CD4-positive, alpha-beta T cell treated with Interferon alpha-2 for 1 hour (primary cell): ENCODE results near the gene SLC49A3.

Source experiments
- DNase-seq, 2 donors: peaks; one replicate each; pipeline ENCODE4 v3.0.0-alpha.2; 2020 to 2022

The SLC49A3 gene

DNA sequence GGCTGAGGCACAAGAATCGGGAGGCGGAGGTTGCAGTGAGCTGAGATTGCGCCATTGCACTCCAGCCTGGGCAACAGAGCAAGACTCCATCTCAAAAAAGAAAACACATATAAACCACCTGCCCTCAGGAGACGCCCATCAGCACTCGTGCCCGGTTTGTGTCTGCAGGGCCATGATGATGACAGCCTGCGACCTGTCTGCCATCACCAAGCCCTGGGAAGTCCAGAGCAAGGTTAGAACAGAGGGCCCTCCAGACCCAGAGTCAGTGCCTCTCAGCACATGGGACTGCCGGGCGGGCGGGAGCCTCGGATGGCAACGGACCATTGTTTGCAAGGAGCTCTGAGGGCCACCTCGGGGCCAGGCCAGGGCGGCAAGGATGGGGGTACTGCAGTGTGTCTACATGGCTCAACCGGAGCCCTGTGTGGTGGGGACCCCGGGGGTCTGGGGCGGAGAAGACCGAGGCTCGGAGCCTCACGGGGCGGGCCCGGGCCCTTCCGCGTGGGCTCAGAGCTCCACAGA lies 24.2 kb downstream of the SLC49A3 start:
- DNase-seq = no peak

DNA sequence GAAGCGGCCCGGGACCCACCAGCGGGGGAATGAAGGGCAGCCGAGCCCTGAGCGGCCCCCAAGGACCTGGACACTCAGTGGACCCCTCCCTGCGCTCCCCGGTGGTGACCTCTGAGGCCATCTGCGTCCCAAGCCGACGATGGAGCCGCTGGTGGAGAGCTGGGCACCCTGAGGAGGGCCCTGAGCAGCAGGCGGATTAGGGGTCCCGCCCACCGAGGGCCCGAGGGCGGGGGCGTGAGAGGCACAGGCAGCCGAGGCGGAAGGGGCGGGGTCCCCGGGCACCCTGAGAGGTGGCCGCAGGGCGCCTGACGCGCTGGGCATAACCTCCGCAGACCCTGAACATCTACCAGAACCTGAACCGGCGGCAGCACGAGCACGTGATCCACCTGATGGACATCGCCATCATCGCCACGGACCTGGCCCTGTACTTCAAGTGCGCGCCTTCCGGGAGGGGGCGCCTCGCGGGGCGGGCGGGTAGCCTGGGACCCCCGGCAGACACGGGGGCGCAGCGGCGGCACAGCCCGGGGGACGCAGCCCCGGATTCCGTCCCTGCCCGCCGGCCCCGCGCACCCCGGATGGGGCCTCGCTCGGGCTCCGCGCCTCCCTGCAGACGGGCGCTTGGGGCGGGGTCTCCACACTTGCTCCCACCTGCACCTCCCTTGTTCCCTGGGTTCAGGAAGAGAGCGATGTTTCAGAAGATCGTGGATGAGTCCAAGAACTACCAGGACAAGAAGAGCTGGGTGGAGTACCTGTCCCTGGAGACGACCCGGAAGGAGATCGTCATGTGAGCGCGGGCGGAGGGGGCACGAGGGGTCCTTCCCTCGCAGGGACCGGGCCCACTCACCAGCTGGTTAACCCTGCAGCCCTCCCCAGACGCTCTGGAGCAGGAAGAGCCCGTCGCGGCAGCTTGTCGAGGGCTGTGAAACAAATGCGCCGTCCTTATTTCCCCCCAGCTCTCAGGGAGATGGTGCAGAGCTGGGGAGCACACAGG lies 25.2 kb downstream of the SLC49A3 start:
- peak; percentile 74 to 80 for DNase-seq

DNA sequence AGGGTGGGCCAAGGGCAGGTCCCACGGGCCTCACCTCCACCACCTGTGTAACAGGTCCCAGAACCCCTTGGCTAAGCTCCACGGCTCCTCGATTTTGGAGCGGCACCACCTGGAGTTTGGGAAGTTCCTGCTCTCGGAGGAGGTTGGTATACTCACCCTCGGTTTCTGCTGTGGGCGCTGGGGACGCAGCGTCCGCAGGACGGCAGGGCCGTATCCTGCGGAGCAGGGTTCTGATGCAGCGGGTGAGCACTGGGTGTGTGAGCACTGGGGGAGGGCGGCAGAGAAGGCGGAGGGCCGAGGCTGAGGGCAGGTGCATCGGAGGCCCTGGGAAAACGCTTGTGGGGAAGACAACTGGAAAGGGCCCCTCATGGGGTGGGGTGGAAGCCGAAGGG lies 25.9 kb downstream of the SLC49A3 start:
- DNase-seq = no peak

DNA sequence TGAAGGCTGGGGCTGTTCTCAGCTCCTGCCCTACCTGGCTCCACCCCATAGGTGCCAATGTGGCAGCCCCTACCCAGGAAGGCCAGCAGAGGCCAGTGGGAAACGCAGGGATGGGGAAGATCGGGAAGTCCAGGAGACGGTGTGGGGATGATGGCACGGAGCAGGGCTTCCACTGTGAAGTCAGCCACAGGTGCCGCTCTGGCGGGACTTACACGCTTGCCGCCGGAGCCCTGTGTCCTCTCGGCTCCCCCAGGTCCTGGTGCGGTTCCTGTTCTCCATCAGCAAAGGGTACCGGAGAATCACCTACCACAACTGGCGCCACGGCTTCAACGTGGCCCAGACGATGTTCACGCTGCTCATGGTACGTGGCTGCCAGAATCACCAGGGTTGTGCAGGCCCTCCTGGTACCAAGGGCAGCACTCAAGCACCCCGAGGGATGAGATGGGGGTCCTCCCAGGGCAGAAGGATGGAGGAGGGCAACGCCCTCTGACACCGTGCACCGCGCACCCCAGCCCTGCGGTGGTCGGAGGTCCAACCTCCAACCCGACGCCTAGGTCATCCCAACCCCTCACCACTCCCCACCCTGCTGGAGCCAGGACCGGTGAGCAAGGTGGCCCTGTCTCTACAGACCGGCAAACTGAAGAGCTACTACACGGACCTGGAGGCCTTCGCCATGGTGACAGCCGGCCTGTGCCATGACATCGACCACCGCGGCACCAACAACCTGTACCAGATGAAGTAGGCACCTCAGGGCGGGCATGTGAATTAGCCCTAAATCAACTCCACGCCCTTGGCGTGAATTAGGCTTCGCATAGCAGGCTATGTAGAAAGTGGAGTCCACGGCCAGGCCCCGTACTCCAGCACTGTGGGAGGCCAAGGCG lies 26.8 kb downstream of the SLC49A3 start:
- no peak for DNase-seq

DNA sequence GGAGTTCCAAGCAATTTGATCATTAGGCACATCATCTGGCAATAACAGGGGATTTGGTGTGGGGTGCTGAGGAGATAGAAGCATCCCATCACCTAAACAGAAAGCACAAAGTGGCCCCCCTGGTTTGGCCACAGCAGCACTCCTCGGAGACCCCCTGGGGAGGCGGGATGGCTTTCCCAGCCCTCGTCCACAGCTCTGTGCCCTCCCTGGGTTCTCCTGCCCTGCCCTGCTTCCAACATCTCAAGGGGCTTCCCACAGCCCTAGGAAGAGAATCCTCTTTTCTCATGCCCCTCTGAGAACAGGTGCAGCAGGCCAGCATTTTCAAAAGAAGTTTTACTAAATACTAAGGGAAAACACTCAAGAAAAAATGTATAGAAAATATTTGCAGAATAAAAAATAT lies 27.7 kb downstream of the SLC49A3 start:
- DNase-seq = no peak

DNA sequence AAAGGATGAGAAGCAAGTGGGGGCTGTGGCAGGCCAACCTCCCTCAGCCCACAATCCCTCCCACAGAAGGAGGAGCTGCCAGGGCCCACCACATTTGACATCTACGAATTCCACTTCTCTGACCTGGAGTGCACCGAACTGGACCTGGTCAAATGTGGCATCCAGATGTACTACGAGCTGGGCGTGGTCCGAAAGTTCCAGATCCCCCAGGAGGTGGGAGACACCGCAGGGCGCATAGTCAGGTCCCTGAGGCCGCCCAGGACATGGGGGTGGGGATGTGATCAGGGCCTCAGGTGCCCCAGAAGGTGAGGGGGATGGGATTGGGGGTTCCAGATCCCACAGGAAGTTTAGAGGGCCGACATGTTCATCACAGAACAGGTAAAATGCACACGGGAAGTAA lies 28.6 kb downstream of the SLC49A3 start:
- no peak for DNase-seq

DNA sequence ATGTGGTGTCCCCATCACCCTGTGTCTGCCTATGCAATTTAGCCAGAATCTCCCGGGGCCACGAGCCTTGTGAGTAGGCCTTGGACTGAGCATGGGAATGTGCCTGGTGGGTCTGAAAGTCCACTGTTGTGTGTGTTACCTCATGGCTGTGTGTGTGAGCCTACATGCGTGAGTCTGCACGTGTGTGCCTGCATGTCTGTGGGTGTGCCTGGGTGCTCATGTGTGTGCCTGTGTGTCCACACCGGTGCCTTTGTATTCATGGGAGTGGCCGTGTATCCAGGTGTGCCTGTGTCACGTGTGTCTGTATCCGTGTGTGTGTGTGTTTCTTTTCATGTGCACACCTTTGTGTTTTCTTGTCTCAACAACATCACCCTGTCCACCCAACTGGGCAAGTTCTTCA lies 29.1 kb downstream of the SLC49A3 start:
- DNase-seq = no peak

DNA sequence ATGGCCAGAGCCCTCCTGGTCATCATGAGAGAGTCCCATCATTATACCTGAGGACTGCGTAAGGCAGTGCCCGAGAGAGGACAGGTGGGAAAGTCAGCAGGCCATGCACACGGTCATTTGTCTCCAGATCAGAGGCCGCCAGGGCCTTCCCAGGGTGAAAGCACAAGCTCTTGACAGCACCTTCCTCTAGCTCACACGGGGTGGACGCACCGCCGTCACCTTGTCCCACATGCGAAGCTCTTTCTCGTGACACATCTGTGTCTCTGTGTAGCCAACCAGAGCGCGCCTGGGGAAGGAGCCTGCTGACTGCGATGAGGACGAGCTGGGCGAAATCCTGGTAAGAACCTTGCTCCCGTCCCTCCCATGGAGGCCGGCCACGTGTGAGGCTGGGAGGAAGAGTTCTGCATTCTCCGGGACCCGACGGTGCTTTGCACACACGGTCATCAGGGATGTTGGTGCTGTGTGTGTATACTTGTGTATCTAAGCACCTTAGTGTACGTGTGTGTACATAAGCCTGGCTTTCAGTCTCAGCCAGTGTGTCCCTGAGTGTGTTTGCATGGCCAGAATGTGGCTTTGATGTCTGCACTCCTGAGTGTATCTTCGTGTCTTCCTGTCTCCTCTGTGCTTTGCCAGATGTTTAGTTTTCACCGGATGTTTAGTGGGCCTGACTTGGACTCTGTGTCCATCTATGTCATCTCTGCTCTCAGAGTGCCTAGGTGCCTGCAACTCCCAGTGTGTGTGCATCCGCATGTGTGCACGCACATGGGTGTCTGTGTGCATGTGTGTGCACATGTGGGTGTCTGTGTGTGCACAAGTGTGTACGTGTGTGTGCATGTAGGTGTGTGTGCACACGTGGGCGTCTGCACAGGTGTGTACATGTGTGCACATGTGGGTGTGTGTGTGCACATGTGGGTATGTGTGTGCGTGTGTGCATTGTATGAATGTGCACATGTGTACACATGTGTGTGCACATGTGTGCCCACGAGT lies 30.0 kb downstream of the SLC49A3 start:
- DNase-seq = no peak

DNA sequence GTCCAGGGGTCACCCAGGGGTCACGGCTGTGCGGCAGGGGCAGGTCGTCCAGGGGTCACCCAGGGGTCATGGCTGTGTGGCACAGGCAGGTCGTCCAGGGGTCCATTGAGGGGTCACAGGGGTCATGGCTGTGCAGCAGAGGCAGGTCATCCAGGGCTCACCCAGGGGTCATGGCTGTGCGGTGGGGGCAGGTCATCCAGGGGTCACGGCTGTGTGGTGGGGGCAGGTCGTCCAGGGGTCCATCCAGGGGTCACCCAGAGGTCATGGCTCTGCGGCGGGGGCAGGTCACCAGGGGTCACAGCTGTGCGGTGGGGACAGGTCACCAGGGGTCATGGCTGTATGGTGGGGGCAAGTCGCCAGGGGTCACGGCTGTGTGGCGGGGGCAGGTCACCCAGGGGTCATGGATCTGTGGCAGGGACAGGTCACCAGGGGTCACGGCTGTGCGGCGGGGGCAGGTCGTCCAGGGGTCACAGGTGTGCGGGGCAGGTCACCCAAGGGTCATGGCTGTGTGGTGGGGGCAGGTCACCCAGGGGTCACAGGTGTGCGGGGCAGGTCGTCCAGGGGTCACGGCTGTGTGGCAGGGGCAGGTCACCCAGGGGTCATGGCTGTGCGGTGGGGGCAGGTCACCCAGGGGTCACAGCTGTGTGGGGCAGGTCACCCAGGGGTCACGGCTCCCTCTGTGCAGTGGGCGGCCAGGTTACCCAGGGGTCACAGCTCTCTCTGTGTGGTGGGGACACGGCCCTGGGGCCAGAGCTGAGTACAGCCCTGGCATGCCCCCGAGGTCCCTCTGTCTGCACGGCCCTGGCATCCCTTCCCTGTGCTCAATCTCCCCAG lies 30.9 kb downstream of the SLC49A3 start:
- DNase-seq = no peak

DNA sequence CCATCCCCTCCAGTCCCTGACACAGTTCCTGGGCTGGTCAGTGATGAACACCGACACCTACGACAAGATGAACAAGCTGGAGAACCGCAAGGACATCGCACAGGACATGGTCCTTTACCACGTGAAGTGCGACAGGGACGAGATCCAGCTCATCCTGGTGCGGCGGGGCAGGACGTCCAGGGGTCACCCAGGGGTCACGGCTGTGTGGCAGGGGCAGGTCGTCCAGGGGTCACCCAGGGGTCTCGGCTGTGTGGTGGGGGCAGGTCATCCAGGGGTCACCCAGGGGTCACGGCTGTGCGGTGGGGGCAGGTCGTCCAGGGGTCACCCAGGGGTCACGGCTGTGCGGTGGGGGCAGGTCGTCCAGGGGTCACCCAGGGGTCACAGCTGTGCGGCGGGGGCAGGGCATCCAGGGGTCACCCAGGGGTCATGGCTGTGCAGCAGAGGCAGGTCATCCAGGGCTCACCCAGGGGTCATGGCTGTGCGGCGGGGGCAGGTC lies 31.6 kb downstream of the SLC49A3 start:
- DNase-seq = no peak

DNA sequence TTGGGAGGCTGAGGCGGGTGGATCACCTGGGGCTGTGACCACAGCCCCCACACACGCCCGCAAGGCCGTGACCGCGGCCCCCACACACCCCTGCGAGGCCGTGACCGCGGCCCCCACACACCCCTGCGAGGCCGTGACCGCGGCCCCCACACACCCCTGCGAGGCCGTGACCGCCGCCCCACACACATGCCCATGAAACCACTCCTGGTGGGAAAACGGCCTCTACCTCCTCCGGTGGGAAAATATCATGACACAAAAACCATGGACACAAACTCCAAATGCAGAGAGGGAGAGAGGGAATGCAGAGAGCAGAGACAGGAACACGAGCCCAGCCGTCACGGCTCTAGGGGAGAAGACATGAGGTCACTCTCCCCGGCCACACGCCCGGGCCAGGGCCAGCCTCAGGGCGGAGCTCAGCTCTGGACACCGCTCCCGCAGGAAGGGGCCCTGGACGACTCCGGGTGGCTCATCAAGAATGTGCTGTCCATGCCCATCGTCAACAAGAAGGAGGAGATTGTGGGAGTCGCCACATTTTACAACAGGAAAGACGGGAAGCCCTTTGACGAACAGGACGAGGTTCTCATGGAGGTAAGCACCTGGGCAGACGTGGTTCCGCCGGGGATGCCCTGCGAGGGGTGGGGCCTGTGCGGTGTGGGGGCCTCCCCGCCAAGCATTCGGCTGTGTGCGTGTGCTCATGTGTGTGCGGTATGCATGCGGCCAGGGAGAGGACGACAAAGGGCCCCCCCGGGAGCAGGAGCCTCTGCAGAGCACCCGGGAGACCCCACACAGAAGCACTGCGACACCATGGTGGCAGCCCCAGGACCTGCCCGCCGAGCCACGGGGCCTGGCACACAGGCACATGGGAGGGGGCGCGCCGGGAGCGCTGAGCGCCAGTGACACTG lies 32.3 kb downstream of the SLC49A3 start:
- DNase-seq = no peak

DNA sequence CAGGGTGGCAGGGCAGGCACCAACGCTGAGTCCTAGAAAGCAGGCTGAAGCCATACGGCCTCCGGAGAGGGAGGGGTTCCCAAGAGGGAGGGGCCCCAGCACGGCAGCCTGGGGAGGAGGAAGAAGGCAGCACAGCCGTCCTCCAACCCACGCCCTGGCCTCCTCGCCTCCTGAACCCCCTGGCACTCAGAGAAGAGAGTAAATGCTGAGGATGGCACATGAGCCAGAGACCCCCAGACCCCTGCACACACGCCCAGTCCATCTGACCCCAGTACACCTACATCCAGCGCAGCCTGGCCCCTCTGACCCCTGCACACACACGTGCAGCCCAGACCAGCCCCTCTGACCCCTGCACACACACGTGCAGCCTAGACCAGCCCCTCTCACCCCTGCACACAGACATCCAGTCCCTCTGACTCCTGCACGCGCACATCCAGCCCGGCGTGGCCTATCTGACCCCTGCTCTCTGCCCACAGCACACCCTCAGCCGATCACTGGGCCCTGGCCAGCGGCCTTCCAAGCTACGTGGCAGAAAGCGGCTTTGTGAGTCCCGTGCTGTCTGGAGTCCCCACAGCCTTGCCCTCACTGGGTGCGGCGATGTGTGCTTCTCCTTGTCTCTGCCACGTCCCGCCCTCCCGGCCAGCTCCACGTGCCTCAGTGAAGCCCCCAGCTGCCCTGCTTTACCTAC lies 33.3 kb downstream of the SLC49A3 start:
- no peak for DNase-seq

DNA sequence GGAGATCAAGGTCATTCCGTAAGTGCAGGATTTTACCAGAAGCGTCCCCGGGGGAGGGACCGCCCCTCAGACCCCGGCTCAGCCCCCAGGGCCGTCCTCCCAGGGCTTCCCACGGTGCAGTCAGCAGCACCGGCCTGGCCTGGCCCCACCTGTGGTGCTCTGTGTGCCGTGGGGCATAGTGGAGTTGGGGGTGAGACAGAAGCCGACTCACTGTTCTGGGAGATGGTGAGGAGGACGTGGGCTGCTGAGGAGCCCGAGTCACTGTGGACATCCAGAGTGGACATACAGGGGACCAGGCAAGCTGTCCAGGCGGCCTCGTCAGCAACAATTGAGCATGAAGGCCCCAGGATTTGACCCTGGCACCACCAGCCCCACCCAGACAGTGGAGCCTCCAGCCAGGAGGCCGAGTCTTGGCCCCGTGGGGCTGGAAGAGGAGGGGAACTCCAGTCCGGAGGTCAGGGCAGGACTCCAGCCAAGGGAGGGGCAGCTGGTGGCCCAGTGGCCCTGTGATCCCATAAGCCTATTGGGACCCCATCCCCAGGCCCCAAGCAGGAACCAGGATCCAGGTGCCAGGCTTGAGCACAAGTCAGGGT lies 34.0 kb downstream of the SLC49A3 start:
- DNase-seq = no peak

DNA sequence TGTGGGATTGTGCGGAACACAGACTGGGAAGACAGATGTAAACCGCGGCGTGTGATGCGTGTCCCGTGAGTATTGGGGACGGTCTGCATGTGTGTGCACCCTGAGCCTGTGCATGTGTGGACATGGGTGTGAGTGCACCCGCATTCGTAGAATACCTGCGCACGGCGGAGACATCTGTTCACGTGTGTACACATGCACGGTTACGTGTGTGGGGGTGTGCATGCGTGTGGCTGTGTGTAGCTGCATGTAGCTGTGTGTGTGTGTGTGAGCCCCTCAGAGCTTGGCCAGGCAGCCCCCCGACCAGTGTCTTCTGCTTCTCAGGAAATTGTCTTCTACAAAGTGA lies 34.5 kb downstream of the SLC49A3 start:
- no peak for DNase-seq

DNA sequence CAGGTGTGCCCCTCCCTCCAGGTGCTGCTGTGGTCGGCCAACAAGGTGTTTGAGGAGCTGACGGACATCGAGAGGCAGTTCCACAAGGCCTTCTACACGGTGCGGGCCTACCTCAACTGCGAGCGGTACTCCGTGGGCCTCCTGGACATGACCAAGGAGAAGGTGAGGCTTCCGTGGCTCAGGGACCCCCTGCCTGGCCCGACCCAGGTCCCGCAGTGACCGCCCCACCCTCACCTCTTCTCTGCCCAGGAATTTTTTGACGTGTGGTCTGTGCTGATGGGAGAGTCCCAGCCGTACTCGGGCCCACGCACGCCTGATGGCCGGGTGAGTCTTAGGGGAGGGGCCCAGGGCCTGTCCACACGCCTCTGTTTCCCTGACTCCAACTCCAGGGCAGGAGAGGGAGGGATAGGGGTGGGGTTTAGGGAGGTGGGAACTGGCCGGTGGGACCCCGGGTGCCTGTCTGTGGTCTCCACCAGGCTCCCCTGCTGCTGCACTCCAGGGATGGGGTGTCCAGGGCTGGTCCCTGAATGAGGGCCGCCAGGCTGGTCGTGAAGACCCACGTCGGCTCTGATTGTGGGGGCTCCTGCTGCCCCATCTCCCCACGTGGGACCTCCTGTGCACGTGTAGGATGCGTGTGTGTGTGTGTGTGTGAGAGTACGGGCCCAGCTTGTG lies 35.0 kb downstream of the SLC49A3 start:
- DNase-seq = no peak

DNA sequence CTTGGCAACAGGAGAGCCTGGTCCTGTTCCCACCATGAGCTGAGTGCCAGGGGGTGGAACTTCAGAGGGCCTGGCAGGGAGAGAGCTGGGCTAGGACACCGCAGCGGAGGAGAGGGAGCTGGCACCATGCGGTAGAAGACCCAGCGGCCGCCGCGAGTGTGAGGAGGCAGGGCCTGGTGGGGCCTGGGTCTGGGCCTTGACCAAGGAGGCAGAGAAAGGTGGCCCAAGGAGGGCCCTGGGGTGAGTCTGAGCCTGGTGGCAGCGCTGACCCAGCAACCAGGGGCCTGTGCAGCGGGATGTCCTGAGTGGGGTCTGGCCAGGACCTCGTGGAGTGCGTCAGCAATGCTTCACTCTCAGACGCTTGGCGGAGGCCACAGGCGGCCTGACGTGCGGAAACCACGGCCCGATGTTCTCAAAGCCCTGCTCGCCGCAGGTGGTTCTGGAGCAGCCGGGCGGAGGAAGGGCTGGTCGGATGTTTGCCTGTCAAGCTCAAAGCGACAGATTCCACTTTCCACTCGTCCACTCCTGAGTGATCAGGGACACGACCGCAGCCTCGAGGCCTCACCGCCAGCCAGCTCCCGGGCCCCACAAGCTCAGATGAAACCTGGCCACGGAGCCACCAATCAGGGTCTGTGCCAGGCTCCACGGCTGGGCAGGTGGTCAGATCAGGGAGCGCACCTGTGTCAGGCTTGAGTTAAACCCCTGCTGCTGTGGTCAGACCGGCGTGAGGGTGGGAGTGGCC lies 35.7 kb downstream of the SLC49A3 start:
- DNase-seq = no peak

DNA sequence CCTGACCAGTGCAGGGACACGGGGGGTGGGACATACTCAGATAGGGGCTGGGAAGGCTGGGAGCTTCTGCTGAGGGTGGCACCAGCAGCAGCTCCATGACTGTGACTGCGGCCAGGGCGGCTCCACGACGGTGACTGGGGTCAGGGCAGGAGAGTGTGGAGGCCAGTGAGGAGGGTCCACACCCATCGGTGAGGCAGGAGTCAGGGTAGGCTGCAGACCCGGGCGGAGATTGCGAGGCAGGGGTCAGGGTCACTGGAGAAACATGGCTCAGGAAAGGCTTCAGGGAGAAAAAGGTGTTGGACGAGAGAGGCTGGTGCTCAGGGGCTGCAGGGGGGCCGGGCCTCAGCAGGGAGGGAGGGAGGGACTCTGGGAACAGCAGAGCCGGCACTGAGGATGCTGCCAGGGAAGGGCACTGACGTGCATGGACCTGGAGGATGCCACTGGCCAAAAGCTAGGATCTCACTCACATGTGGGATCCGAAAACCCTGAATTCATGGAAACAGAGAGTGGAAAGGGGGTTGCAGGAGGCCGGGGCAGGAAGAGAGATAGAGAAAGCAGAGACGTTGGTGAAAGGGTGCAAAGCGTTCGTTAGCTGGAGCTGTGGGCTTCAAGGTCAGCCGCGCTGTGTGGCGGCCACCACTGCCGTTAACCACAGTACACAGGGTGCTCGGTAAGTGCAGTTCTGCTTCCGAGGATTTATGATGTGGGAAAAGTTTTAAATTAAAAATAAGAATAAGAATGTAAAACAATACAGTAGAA lies 36.9 kb downstream of the SLC49A3 start:
- DNase-seq = no peak
